Activated T-cell treated with anti-CD3 and anti-CD28 coated beads, Interleukin-2, amount 50 U/mL, for 1 hour (primary cell): ENCODE measurements around the gene GPR61.

Experiments used
- DNase-seq: peaks from one replicate; pipeline ENCODE4 v3.0.0-alpha.2; 2020

The GPR61 gene

DNA sequence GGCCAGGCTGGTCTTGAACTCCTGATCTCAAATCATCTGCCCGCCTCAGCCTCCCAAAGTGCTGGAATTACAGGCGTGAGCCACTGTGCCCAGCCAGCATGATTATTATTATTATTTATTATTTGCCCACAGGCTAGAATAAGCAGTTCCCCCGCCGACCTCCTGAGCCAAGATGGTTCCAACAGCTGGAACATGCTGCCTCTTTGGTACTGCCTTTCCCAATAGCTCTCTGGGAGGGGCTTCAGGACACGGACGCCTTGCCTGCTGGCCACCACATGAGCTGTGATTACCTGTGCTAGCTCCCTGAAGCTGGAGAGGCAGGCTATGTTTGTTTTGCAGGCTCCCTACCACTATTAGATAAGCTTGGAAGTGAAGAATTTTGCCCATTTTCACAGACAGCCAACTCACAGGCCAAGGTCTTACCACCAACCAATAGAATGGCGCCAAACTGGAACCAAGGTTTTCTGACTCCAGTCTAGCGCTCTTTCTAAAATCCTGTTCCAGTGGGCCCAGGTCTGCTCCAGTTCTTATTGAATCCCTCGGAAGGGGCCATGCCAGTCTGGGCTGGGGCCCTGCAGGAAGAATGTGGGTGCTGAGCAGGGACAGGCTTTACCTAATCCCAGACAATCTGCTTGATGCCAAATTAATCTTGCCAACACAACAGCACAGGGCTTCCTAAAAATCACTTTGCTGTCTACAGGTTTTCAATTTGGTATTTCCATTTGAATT, 2.1 kb upstream of the GPR61 start:
- DNase-seq = no peak

DNA sequence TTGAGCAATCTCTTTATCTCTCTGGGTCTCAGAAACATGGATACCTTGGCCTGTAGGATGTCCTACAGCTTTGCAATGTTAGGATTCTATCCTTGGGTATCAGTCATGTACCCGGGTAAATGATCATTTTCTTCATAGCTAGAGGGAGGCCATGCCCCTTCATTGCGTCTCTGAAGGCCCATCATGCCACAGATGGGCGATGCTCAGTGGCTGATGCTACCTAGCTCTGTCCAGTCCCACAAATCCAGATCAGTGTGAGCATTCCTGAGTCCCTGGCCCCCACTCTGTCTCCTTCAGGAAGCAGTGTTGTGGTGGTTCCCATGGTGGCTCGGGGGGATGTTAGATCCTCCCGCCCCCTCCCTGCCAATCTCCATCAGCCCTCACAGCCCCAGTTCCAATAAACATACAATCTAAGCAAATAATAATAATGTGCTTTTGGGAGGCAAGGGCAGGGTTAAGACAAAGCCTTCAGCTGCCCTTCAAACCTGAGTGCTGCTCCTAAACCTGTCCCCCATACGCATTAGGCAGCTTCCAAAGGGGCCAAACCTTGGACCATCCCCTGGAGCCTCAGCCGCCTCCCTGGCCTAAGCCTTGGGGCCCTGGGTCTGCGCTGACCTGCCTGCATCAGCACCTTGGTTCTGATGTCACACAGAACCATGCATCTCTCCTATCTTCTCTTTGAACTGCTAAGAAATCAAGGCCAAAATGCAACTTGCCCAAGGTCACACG, 681 bp upstream of the GPR61 start:
- no peak for DNase-seq

DNA sequence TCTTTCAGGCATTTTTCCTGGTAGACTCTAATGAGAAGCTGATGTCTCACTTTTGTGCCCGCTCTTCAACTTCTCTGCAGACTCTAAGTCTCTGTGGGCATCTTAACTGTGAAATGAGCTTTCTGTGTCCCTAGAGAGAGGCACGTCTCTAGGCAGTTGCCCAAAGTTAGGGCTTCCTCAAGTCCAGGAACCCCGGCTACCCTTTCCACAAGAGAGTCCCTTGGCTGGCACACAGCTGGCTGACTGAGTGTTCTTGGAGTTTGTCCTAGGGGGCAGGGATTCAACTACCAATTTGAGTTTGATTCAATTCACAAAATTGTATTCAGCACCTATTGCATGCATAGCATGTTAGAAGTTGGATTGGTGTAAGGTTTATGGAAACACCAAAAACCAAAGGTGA, 1.4 kb downstream of the GPR61 start:
- no peak for DNase-seq

DNA sequence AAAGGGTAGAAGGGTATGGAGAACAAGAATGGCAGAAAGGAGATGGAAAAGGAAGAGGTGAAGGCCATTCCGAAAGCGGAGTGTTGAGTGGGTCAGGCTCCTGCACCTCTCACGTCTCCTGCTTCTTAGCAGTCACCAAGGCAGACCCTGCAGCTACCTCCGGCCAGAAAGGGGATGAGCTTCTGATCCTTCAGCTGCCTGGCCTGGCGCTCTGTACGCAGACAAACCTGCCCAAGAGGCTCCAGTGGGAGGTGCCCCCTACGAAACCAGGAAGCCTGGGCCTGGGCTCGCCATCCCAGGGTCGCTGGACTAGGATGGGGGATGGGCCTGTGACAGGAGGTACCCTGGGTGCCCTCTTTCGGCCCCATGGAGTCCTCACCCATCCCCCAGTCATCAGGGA, 3.0 kb downstream of the GPR61 start:
- DNase-seq = no peak

DNA sequence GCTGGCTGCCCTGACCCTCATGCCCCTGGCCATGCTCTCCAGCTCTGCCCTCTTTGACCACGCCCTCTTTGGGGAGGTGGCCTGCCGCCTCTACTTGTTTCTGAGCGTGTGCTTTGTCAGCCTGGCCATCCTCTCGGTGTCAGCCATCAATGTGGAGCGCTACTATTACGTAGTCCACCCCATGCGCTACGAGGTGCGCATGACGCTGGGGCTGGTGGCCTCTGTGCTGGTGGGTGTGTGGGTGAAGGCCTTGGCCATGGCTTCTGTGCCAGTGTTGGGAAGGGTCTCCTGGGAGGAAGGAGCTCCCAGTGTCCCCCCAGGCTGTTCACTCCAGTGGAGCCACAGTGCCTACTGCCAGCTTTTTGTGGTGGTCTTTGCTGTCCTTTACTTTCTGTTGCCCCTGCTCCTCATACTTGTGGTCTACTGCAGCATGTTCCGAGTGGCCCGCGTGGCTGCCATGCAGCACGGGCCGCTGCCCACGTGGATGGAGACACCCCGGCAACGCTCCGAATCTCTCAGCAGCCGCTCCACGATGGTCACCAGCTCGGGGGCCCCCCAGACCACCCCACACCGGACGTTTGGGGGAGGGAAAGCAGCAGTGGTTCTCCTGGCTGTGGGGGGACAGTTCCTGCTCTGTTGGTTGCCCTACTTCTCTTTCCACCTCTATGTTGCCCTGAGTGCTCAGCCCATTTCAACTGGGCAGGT, 3.8 kb downstream of the GPR61 start:
- no peak for DNase-seq

DNA sequence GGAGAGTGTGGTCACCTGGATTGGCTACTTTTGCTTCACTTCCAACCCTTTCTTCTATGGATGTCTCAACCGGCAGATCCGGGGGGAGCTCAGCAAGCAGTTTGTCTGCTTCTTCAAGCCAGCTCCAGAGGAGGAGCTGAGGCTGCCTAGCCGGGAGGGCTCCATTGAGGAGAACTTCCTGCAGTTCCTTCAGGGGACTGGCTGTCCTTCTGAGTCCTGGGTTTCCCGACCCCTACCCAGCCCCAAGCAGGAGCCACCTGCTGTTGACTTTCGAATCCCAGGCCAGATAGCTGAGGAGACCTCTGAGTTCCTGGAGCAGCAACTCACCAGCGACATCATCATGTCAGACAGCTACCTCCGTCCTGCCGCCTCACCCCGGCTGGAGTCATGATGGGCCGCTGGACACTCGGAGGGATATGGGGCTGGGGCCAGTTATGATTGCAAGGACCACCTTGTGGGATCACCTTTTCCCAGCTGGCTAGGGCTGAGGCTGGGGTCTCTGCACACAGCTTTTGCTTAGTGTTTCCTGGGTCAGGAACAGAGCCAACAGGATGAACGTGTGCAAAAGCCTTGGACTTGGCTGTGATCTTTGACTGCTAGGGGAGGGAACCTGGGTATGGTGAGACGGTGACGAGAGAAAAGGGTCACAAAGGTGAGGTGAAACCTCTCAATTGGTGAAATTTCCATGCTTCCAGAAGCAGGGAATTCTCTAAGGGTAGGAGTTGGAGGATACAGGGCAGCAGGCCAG, 4.5 kb downstream of the GPR61 start:
- no peak for DNase-seq

DNA sequence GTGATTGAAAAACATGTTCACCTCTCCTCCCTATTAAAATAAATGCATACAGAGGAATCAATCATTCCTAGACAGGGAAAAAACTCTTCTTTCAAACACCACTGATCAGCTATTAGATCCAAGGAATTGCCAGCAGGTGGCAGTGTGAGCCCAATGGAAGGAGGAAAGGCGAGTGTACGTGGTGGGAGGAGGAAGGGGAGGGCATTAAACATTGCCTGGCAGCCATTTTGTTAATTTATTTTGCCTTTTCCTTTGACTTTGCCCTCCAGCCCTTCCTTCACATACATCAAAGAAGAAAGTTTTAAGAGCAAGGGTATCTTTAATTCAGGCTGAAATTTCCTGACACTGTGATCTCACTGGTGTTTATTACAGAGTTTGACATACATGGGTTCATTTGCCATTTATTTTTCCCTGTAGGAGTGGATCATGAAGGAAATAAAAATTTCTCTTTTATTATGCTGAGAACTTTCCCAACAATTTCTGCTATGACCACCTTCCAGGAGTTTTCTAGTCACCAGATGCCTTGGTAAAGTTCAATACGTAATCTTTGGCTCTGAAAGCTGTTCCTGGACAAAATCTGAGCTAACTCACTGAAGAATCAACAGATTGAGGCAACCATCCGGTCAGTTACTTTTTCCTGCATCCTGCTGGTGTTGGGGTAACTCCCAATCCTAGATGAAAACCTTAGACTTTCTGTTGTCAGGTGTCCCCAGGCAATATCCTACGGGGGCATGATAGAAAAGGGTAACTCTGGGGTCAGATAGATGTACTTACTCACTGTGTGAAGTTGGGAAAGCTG, 6.8 kb downstream of the GPR61 start:
- peak; percentile 83 for DNase-seq

DNA sequence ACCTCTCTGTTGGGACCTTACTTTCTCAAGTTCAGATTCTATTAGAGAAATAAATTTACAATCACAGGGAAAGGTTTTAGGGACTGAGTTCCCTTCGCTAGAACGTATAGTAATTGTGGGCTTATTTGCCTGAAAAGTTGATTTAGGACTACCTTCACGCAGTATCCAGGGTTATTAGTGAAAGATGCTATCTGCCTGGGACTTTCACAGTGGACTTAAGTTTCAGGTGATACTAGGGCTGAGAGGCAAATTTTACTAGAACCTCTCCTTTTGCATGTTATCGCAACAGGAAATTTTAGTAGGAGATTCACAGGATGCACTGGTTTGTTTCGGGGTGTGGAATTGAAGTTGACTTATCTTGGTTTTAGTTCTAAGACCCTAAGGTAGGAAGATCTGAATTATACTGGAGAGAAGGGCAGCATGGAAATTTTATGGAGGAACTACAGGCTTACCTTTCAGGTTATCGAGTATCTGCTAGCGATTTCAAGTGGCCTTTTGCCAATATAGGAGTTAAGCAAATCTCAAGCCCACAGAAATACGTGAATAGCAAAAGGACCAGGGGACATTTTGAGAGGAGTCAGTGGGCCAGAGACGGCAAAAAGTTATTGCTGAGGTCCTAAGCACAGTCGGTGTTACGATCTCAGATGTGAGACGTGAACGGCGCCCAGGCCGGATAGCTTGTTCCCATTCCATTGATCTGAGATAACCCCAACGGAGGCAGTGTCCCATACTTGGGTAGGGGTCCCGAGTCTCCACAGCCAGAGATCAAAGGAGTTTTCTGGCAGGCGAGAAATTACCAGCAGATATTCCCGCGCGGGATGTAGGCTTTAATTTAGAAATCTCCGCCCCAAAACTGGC, 8.0 kb downstream of the GPR61 start:
- DNase-seq = no peak

DNA sequence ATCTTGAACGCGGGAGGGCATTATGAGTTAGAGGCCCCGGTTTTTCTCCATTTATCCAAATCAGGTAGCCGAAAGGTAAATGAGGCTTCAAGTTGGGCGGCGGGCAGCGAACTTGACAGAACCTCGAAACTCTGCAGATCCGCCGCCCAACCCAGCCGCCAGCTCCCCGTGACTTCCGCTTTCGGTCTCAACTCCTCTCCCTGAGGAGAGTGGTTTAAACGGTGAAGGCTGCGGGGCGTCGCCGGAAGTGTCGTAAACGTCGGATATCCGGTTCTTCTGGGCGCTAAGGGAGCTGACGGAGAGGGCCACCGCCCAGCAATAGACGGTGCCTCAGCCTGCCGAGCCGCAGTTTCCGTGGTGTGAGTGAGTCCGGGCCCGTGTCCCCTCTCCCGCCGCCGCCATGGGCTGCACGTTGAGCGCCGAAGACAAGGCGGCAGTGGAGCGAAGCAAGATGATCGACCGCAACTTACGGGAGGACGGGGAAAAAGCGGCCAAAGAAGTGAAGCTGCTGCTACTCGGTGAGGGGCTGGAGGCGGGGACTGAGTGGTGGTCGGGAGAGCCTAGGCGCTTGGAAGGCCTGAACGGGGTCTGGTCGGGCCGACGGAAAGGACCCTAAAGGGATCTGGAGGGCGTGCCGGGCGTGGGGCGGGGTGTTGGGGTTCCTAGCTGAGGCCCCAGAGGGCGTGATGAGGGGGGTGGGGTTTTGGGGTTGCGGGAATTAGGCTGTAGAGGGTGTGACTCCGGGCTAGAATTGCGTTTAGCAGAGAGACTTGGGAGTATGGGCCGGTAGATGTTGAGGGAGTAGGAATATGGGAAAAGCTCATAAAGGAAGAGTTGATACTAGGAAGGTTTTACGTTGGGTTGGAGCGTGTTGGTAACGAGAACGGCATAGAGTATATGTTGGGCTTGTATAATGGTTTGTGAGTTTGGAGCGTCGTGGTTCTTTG, 8.9 kb downstream of the GPR61 start, which contains the start of gene GNAI3:
Gene GNAI3 (plus strand): TSS at position 295 of the 947 bp plus-strand sequence. CDS start 106 bp downstream, at position 401.
- peak; percentile 94 for DNase-seq

DNA sequence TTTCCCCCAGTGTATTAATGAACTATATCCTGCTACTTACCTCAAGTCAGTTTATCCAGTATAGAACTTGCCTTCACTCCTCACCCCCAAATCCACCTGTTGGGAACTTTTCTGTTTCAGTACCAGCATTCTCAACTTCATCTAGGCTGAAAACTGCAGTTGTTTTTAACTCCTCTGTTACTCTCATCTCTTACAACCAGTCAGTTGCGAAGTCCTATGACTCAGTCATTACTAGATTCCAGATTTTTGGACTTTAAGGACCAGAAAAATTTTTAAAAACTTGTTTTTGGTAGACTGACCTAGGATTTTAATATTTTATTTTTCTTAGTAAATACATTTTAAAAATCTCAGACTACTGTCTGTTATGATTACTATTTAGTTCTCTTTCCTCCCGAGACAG, 16.9 kb downstream of the GPR61 start:
- DNase-seq = no peak

DNA sequence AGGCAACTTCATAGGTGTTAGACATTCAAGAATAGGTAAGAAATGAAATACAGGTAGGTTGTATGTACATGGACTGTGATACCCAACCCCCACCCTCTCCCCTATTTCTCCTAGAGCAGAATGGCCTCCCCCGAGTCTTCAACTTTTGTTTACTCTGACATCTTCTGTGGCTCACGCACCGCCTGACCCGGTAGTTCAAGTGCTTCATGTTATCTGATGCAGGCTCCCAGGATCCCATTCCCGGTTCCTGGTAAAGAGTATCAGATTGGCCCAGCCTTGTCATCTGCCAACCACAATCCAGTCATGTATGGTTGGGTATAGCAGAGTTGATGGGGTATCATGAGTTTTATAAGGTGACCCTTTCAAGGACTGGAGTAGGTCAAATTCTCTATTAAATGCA, 17.8 kb downstream of the GPR61 start:
- no peak for DNase-seq

DNA sequence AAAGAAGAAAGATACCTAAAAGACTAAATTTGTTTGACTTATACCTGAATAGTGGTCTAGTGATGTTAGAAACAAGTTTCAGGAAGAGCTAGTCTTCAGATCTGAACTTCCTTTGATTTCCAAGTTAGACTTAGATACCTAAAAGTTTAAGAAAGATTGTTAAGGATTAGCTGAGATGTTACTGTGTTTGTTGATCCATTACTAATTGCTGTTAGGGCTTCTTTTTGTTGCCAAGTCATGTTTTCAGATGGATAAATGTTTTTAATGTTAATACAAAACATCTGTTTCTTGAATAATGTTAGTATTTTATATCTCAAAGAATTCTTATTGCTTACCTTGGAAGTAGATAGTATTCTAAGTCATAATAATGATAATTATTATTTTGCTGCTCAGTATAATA, 20.3 kb downstream of the GPR61 start:
- no peak for DNase-seq

DNA sequence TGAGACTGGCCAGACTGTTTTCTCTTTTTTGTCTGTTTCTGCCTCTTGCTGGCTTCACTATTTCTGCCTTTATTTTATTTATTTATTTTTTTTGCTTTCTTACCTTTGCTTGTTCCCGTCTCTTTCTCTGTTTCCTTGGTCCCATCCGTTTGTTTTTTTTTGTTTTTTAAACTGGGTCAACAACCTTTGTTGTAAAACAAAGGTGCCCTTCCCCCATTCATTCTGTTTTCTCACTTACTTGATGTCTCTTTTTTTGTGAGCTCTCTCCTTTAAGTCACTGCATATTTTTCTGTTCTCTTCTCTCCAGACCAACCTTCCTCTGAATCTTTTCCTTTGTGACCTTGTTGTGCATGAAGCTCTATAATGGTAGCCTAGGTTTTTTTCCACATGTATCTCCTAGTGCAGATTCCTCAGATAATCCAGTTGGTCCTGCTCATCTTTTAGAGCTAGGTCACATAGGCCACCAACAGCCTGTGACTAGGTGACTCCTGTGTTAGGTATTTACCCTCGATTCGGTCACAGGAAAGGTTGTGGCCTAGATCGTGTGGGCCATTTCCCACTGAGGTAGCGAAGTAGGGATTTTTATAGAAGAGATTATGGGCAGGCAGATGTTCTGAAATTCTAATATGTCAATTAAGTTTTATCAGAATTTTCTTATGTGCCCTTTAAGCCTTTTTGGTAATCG, 24.7 kb downstream of the GPR61 start:
- no peak for DNase-seq

DNA sequence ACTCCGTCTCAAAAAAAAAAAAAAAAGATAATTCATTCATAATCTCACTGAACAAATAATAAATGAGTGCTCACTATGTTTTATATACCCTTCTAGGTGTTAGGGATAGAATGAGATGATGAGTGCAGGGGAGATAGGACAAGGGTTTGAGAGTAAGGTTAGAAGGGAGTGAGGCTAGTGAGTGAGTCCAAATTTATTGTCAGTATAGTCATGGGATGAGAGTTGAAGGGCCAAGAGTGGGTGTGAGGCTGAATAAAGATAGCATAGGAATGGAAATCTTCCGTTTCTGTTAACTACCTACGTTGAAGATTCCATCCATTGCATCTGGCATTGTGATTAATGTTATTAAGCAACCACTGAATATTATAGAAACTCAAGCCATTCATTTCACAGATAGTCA, 25.6 kb downstream of the GPR61 start:
- no peak for DNase-seq

DNA sequence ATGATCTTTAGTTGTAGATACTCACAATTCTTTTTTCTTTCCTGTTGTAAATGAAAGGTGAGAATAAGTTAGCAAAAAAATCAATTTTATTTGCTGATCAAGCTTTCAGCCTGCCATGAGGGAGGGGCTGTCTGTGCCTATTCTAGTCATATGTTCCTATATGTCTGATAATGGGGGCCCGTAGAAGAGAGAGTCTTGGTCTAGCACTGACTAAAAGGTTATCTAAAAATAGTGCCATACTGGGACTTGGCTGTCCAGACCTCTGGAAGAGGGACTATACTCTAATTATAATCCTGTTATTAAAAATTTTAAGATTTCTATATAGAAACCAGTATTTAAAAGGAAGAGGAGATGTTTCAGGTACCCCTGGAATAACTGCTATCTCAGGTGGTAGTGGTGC, 27.3 kb downstream of the GPR61 start:
- DNase-seq = no peak

DNA sequence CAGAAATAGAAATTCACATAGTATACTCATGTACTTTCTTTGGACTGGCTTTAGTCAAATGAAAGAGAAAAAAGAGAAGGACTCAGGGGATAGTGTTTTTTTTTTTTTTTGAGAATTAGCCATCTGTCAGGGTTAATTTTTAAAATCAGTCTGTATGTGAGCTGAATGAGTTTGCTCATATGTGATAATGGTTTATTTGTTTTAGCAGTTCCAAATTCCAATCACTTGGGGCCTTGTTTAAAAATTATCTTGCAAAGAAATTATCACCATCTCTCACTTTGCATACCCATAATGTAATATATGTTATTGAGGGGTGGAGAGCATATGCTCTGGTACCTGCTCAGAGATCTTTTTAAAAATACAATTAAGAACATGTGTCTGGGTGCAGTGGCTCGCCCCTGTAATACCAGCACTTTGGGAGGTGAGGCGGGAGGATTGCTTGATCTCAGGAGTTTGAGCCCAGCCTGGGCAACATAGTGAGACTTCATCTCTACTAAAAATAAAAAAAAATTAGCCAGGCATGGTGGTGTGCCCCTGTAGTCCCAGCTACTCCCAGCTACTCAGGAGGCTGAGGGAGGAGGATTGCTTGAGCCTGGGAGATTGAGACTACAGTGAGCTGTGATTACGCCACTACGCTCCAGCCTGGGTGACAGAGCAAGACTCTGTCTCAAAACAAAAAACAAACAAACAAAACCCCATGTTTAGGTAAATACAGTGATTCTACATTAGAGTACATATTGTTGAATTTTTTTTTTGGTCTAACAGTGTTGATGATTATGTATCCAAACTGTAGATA, 28.4 kb downstream of the GPR61 start:
- no peak for DNase-seq

DNA sequence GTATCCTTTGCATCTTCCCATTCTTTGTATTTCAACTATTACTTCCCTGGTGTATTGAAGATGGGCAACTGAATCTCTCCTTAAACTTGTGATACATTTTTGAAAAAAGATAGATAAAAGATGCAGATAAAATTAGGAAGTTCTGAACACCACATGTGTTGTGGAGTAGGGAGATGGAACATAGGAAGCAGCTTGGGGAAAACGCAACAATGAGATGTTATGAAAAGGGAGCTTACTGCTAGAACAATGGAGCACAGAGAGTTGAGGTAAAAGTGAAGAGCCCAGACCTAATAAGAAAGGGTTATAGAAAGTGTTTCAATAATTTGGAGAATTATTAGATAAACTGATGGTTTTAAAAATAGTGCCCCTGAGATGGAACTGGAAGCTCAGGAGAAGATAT, 29.7 kb downstream of the GPR61 start:
- DNase-seq = no peak

DNA sequence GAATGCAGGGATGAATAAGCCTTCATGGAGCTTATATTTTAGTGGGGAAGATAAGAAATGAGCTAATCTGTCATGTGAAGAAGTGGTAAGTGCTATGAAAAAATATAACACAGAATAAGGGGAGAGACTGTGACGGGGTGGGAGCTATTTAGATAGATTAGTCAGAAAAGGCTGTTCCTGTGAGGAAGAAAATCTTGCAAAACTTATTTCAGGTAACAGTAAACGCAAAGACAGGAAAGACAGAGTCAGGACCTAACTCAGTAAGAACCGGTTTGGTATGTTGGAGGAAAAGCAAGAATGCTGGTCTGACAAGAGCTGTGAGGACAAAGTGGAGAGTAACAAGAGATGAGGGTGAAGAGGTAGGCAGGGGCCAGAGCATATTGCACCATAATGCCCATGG, 30.7 kb downstream of the GPR61 start:
- DNase-seq = no peak

DNA sequence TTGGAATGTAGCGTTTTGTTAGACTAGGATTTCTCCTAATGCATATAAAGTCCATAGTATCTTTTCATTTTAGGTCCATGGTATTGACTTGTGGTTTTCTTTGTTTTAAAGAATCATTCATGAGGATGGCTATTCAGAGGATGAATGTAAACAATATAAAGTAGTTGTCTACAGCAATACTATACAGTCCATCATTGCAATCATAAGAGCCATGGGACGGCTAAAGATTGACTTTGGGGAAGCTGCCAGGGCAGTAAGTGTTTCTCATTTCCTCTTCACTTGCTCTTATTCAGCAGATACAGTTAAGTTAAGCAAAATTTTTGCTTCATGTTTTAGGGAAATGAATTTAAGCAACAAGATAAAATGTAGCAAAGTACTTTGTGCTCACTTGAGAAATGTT, 34.1 kb downstream of the GPR61 start:
- DNase-seq = no peak
